PFSK-1 (cell line): ENCODE data around the gene NR1H3.

Experiments
- FOXP2 ChIP-seq: optimal IDR thresholded peaks from 2 replicates; pipeline ENCODE3; 2011; ENCODE audit warnings: borderline replicate concordance, control low read depth, inconsistent platforms; ENCODE audit not compliant: insufficient read depth; ENCODE audit errors: extremely low read length, extremely low read depth
- POLR2AphosphoS5 ChIP-seq: IDR thresholded peaks from 2 replicates; pipeline ENCODE4 v1.6.1; 2012; ENCODE audit warnings: low read depth, mild to moderate bottlenecking, control low read depth, low read length, moderate library complexity
- REST ChIP-seq, 2 experiments: IDR thresholded peaks; 2 replicates each; pipeline versions ENCODE4 v1.6.1 to v1.8.0; 2011 to 2012; ENCODE audit warnings: low read depth in 2 of 2, low read length in 2 of 2, control low read depth in 1 of 2, inconsistent platforms in 1 of 2, mild to moderate bottlenecking in 1 of 2, moderate library complexity in 1 of 2; ENCODE audit not compliant: insufficient read depth in 1 of 2
- SIN3A ChIP-seq: IDR thresholded peaks from 2 replicates; pipeline ENCODE4 v1.6.1; 2012; ENCODE audit warnings: mild to moderate bottlenecking, low read length, moderate library complexity, borderline replicate concordance; ENCODE audit not compliant: insufficient read depth
- TAF1 ChIP-seq: IDR thresholded peaks from 2 replicates; pipeline ENCODE4 v1.6.1; 2012; ENCODE audit warnings: low read length, control low read depth, borderline replicate concordance; ENCODE audit not compliant: insufficient read depth

The NR1H3 gene

GRCh38 chr11:47305734-47306483 is 48.1 kb downstream of the NR1H3 start:
- TF ChIP-seq SIN3A (no peak), REST (IDR thresholded peaks at IDR 0.05; ENCODE audit: insufficient read depth in 1 of 2, low read depth in 2 of 2, low read length in 2 of 2) (no peak), TAF1 (no peak), FOXP2 (no peak), POLR2AphosphoS5 (no peak)

GRCh38 chr11:47306484-47306844 is 48.7 kb downstream of the NR1H3 start:
- TF ChIP-seq TAF1 (no peak), SIN3A (no peak)

- no peak for TF ChIP-seq REST (IDR thresholded peaks at IDR 0.05; ENCODE audit: insufficient read depth in 1 of 2, low read depth in 2 of 2, low read length in 2 of 2)
- TF ChIP-seq FOXP2 = no peak
- TF ChIP-seq TAF1 = no peak
- no peak for TF ChIP-seq POLR2AphosphoS5
- TF ChIP-seq SIN3A = no peak
These were observed 50.4 kb downstream of the NR1H3 start for GRCh38 chr11:47308050-47308823.

GRCh38 chr11:47314992-47315391 is 57.2 kb downstream of the NR1H3 start:
- TF ChIP-seq POLR2AphosphoS5 (no peak), REST (IDR thresholded peaks at IDR 0.05; ENCODE audit: insufficient read depth in 1 of 2, low read depth in 2 of 2, low read length in 2 of 2) (no peak), SIN3A (no peak), TAF1 (no peak), FOXP2 (no peak)

- TF ChIP-seq REST (IDR thresholded peaks at IDR 0.05; ENCODE audit: insufficient read depth in 1 of 2, low read depth in 2 of 2, low read length in 2 of 2) = no peak
- no peak for TF ChIP-seq FOXP2
- TF ChIP-seq TAF1 = no peak
- no peak for TF ChIP-seq POLR2AphosphoS5
- no peak for TF ChIP-seq SIN3A
These were observed 59.5 kb downstream of the NR1H3 start for GRCh38 chr11:47317064-47317828.
